ENCODE data around the gene DNTT.
A peak's percentile ranks its signal among the peaks of the same experiment; 100 is the strongest.
"Not testable (repeated sequence)": the region's sequence is repeated elsewhere in the genome, so short reads cannot be mapped to it uniquely, and the experiment has no call there.

DNTT gene

GRCh38 chr10:96295475-96295874 lies 8.8 kb upstream of the DNTT start:
- Histone ChIP-seq H3K27ac (ENCODE audit: low read depth, low read length) (no peak overlapping the region), H3K9me3 (ENCODE audit: low read length) (no peaks in the 10 kb centered on the region), H3K27me3 (ENCODE audit: control insufficient read depth in 1 of 2, insufficient read depth in 2 of 2, low read length in 2 of 2) (no peaks in the 10 kb centered on the region), H3K4me3 (ENCODE audit: low read depth in 1 of 2, low read length in 2 of 2) (no peak overlapping the region), H3K4me1 (ENCODE audit: insufficient read depth, low read length) (no peaks in the 10 kb centered on the region), H3K9ac (ENCODE audit: low read length) (no peak overlapping the region), H3K36me3 (ENCODE audit: insufficient read depth, low read length) (no peaks in the 10 kb centered on the region)

DNA sequence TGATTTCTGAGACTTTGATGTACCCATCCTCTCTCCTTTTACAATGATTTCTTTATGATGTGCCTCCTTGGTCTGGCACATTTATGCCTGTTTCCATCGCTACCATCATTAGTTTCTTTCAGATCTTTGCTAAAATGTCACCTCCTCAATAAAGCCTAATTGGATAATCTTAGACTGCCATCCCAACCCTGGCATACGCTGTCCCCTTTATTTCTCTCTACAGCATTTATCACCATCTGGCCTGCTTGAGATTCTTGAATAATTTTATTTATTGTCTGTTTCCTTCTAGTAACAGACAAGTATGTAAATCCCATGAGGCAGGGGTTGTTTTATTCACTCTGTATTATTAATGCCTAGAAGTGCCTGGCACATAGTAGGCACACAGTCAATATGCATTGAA lies 6.7 kb upstream of the DNTT start:
- no peak overlapping the region for H3K4me3 ChIP-seq (ENCODE audit: low read depth in 1 of 2, low read length in 2 of 2)
- no peak overlapping the region for H3K9ac ChIP-seq (ENCODE audit: low read length)
- no peaks in the 10 kb centered on the region for H3K36me3 ChIP-seq (ENCODE audit: insufficient read depth, low read length)

GRCh38 chr10:96298362-96298761 lies 5.9 kb upstream of the DNTT start:
- no peaks in the 10 kb centered on the region for H3K27me3 ChIP-seq (ENCODE audit: control insufficient read depth in 1 of 2, insufficient read depth in 2 of 2, low read length in 2 of 2)
- no peak overlapping the region for H3K4me3 ChIP-seq (ENCODE audit: low read depth in 1 of 2, low read length in 2 of 2)
- H3K27ac ChIP-seq (ENCODE audit: low read depth, low read length), result no peak overlapping the region
- H3K4me1 ChIP-seq (ENCODE audit: insufficient read depth, low read length), result no peaks in the 10 kb centered on the region
- no peaks in the 10 kb centered on the region for H3K9me3 ChIP-seq (ENCODE audit: low read length)
- no peaks in the 10 kb centered on the region for H3K36me3 ChIP-seq (ENCODE audit: insufficient read depth, low read length)
- no peak overlapping the region for H3K9ac ChIP-seq (ENCODE audit: low read length)

More for the DNA sequence above, 6.7 kb upstream of the DNTT start:
- Histone ChIP-seq H3K27ac (ENCODE audit: low read depth, low read length) (no peak overlapping the region), H3K9me3 (ENCODE audit: low read length) (no peaks in the 10 kb centered on the region), H3K27me3 (ENCODE audit: control insufficient read depth in 1 of 2, insufficient read depth in 2 of 2, low read length in 2 of 2) (no peaks in the 10 kb centered on the region), H3K4me1 (ENCODE audit: insufficient read depth, low read length) (no peaks in the 10 kb centered on the region)

GRCh38 chr10:96299383-96299782 lies 4.9 kb upstream of the DNTT start:
- no peaks in the 10 kb centered on the region for H3K27me3 ChIP-seq (ENCODE audit: control insufficient read depth in 1 of 2, insufficient read depth in 2 of 2, low read length in 2 of 2)
- no peak overlapping the region for H3K27ac ChIP-seq (ENCODE audit: low read depth, low read length)
- no peak overlapping the region for H3K4me3 ChIP-seq (ENCODE audit: low read depth in 1 of 2, low read length in 2 of 2)
- no peaks in the 10 kb centered on the region for H3K36me3 ChIP-seq (ENCODE audit: insufficient read depth, low read length)
- H3K9ac ChIP-seq (ENCODE audit: low read length), result no peak overlapping the region
- H3K9me3 ChIP-seq (ENCODE audit: low read length), result no peaks in the 10 kb centered on the region
- no peaks in the 10 kb centered on the region for H3K4me1 ChIP-seq (ENCODE audit: insufficient read depth, low read length)

- Histone ChIP-seq H3K4me1 (ENCODE audit: insufficient read depth, low read length) (peaks cover 5% of the 10 kb centered on the region), H3K4me3 (ENCODE audit: low read depth in 1 of 2, low read length in 2 of 2) (no peak overlapping the region)
These were observed 2.6 kb upstream of the DNTT start for GRCh38 chr10:96301616-96302015.

DNA sequence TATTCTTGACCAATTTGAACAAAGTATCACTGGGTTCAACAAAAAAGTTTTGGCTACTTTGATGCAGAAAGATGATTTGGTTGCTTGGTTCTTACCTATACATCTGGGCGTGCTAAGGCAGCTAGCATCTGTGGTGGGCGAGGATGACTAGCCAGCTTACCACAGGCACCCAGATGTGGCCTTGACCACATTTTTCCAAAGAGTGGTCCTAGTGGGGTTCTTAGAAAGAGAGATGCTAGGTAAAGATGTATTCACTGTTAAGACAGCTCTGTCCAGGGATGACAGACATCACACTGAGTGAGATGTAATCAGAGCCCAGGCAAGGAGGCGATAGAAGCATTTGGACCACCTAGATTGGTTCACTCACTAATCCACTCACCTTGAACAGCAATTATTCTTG lies 785 bp downstream of the DNTT start:
- no peak overlapping the region for H3K27ac ChIP-seq (ENCODE audit: low read depth, low read length)
- H3K9me3 ChIP-seq (ENCODE audit: low read length), result no peaks in the 10 kb centered on the region
- H3K4me3 ChIP-seq (ENCODE audit: low read depth in 1 of 2, low read length in 2 of 2), result no peak overlapping the region
- no peaks in the 10 kb centered on the region for H3K27me3 ChIP-seq (ENCODE audit: control insufficient read depth in 1 of 2, insufficient read depth in 2 of 2, low read length in 2 of 2)
- peaks cover 20% of the 10 kb centered on the region for H3K4me1 ChIP-seq (ENCODE audit: insufficient read depth, low read length)
- no peaks in the 10 kb centered on the region for H3K36me3 ChIP-seq (ENCODE audit: insufficient read depth, low read length)
- no peak overlapping the region for H3K9ac ChIP-seq (ENCODE audit: low read length)

More at GRCh38 chr10:96301616-96302015, 2.6 kb upstream of the DNTT start:
- Histone ChIP-seq H3K9ac (ENCODE audit: low read length) (no peak overlapping the region), H3K9me3 (ENCODE audit: low read length) (no peaks in the 10 kb centered on the region), H3K36me3 (ENCODE audit: insufficient read depth, low read length) (no peaks in the 10 kb centered on the region), H3K27me3 (ENCODE audit: control insufficient read depth in 1 of 2, insufficient read depth in 2 of 2, low read length in 2 of 2) (no peaks in the 10 kb centered on the region), H3K27ac (ENCODE audit: low read depth, low read length) (no peak overlapping the region)

DNA sequence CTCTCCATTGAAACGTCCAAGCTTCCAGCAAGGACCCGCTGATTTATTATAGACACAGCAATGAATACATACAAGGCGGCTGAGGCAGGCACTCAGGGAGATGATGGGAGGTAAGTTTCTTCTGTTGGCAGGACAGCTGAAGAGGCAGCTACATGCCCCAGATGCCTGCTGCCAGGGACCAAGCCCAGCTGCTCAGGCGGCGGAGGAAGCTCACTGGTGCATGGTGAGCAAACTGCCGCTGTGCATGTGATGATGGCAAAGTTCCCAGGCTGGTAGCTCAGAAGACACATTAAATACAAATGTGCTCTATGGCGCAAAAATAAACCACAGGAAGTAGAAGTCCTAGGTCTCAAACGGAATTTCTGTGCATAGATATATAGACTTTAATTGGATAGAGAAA lies 2.3 kb downstream of the DNTT start:
- no peaks in the 10 kb centered on the region for H3K36me3 ChIP-seq (ENCODE audit: insufficient read depth, low read length)
- H3K4me3 ChIP-seq (ENCODE audit: low read depth in 1 of 2, low read length in 2 of 2), result no peak overlapping the region
- no peak overlapping the region for H3K9ac ChIP-seq (ENCODE audit: low read length)
- H3K9me3 ChIP-seq (ENCODE audit: low read length), result no peaks in the 10 kb centered on the region
- H3K4me1 ChIP-seq (ENCODE audit: insufficient read depth, low read length), result peaks cover 26% of the 10 kb centered on the region
- H3K27ac ChIP-seq (ENCODE audit: low read depth, low read length), result no peak overlapping the region
- H3K27me3 ChIP-seq (ENCODE audit: control insufficient read depth in 1 of 2, insufficient read depth in 2 of 2, low read length in 2 of 2), result no peaks in the 10 kb centered on the region

- H3K27me3 ChIP-seq (ENCODE audit: control insufficient read depth in 1 of 2, insufficient read depth in 2 of 2, low read length in 2 of 2); H3K36me3 ChIP-seq (ENCODE audit: insufficient read depth, low read length); H3K9ac ChIP-seq (ENCODE audit: low read length); H3K27ac ChIP-seq (ENCODE audit: low read depth, low read length); H3K4me3 ChIP-seq (ENCODE audit: low read depth in 1 of 2, low read length in 2 of 2); H3K9me3 ChIP-seq (ENCODE audit: low read length): not testable (repeated sequence)
- H3K4me1 ChIP-seq (ENCODE audit: insufficient read depth, low read length), result peaks cover 26% of the 10 kb centered on the region
These were observed 4.6 kb downstream of the DNTT start for GRCh38 chr10:96308854-96309253.

DNA sequence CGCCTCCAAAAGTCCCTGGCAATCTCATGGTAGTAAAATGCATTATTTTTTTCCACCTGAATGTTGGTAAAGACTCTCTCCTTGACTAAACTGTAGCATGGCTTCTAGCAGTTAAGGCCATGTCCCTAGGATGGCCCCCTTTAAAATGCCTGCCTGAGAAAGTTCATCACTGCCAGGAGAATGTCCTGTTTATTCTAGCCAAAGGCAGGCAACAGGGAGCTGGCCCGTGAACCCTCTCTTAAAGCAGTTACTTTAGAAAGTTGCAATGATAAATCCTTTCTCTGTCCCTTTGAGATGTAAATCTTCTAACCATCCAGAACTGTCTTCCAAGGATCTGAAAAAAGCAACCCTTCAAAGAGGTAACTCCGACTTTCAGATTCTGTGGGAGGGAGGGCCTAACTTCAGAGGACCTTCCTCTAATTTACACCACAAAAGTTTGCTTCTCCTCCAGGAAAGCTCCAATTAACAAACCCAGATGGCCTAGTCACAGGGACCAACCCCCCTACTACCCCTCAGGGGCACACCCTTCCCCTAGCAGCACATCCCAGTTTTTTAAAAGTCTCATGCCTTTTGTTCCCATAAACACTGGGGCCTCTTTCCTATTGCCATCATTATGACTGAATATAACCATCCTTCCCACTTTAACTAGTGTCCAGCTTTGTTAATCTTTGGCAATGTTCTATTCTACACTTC lies 5.5 kb downstream of the DNTT start:
- Histone ChIP-seq H3K27me3 (ENCODE audit: control insufficient read depth in 1 of 2, insufficient read depth in 2 of 2, low read length in 2 of 2) (no peaks in the 10 kb centered on the region), H3K27ac (ENCODE audit: low read depth, low read length) (no peak overlapping the region), H3K9me3 (ENCODE audit: low read length) (no peaks in the 10 kb centered on the region), H3K9ac (ENCODE audit: low read length) (no peak overlapping the region), H3K4me3 (ENCODE audit: low read depth in 1 of 2, low read length in 2 of 2) (no peak overlapping the region), H3K36me3 (ENCODE audit: insufficient read depth, low read length) (no peaks in the 10 kb centered on the region), H3K4me1 (ENCODE audit: insufficient read depth, low read length) (peaks cover 26% of the 10 kb centered on the region)

DNA sequence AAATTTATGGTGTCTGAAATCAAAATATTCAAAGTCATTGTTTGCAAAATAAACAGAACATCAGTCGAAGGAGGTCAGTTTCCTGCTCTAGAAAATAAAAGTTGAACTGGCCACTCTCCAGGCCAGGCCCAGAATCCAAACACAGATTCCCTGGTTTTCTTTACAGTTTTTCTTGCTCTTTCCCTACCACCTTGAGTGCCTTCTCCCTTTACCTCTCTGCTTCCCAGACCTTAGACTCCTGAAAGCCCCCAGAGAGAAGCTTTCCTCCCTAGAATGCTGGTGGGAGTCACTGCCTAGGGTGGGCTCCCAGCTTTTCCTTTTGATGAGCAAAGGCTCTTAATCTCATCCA lies 6.1 kb downstream of the DNTT start:
- Histone ChIP-seq H3K9me3 (ENCODE audit: low read length) (no peaks in the 10 kb centered on the region), H3K4me3 (ENCODE audit: low read depth in 1 of 2, low read length in 2 of 2) (no peak overlapping the region), H3K27me3 (ENCODE audit: control insufficient read depth in 1 of 2, insufficient read depth in 2 of 2, low read length in 2 of 2) (no peaks in the 10 kb centered on the region), H3K9ac (ENCODE audit: low read length) (no peak overlapping the region), H3K4me1 (ENCODE audit: insufficient read depth, low read length) (peaks cover 26% of the 10 kb centered on the region), H3K36me3 (ENCODE audit: insufficient read depth, low read length) (no peaks in the 10 kb centered on the region), H3K27ac (ENCODE audit: low read depth, low read length) (peak overlapping the region; percentile 17)

GRCh38 chr10:96311180-96311715 lies 7.0 kb downstream of the DNTT start:
- Histone ChIP-seq H3K4me3 (ENCODE audit: low read depth in 1 of 2, low read length in 2 of 2) (no peak overlapping the region), H3K27ac (ENCODE audit: low read depth, low read length) (no peak overlapping the region), H3K9me3 (ENCODE audit: low read length) (no peaks in the 10 kb centered on the region), H3K27me3 (ENCODE audit: control insufficient read depth in 1 of 2, insufficient read depth in 2 of 2, low read length in 2 of 2) (no peaks in the 10 kb centered on the region), H3K9ac (ENCODE audit: low read length) (no peak overlapping the region), H3K36me3 (ENCODE audit: insufficient read depth, low read length) (no peaks in the 10 kb centered on the region), H3K4me1 (ENCODE audit: insufficient read depth, low read length) (peaks cover 25% of the 10 kb centered on the region)

DNA sequence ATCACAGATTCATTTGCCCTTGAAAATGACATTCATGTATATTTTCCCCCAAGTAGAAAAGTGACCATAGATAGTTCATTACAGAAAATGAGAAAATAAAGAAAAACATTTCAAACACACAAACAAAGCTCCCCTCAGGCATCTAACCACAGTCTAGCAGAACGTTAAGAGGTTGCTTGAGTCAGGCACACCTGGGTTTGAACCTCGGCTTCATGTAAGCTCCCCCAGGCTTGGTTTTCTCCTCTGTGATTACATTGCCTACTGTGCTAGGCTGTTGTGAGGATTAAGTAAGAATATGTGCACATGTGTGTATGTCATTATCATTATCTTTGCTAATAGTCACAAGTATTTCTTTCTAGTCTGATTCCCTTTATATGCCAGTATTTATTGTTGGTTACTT lies 9.1 kb downstream of the DNTT start:
- no peaks in the 10 kb centered on the region for H3K27me3 ChIP-seq (ENCODE audit: control insufficient read depth in 1 of 2, insufficient read depth in 2 of 2, low read length in 2 of 2)
- no peaks in the 10 kb centered on the region for H3K9me3 ChIP-seq (ENCODE audit: low read length)
- peaks cover 20% of the 10 kb centered on the region for H3K4me1 ChIP-seq (ENCODE audit: insufficient read depth, low read length)
- no peak overlapping the region for H3K27ac ChIP-seq (ENCODE audit: low read depth, low read length)
- H3K4me3 ChIP-seq (ENCODE audit: low read depth in 1 of 2, low read length in 2 of 2), result no peak overlapping the region
- no peaks in the 10 kb centered on the region for H3K36me3 ChIP-seq (ENCODE audit: insufficient read depth, low read length)
- no peak overlapping the region for H3K9ac ChIP-seq (ENCODE audit: low read length)

Measured in muscle layer of colon (tissue), 2 donors.